ENCODE measurements around the gene EXOG. TPM values are rescaled to one million over a fixed set of nuclear protein-coding genes. Genes with fewer than 3 reads are reported as not detected.

The EXOG gene, protein sequence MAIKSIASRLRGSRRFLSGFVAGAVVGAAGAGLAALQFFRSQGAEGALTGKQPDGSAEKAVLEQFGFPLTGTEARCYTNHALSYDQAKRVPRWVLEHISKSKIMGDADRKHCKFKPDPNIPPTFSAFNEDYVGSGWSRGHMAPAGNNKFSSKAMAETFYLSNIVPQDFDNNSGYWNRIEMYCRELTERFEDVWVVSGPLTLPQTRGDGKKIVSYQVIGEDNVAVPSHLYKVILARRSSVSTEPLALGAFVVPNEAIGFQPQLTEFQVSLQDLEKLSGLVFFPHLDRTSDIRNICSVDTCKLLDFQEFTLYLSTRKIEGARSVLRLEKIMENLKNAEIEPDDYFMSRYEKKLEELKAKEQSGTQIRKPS
- 10 to 100 TPM; 10.5 to 13.5 TPM for total RNA-seq

DNA sequence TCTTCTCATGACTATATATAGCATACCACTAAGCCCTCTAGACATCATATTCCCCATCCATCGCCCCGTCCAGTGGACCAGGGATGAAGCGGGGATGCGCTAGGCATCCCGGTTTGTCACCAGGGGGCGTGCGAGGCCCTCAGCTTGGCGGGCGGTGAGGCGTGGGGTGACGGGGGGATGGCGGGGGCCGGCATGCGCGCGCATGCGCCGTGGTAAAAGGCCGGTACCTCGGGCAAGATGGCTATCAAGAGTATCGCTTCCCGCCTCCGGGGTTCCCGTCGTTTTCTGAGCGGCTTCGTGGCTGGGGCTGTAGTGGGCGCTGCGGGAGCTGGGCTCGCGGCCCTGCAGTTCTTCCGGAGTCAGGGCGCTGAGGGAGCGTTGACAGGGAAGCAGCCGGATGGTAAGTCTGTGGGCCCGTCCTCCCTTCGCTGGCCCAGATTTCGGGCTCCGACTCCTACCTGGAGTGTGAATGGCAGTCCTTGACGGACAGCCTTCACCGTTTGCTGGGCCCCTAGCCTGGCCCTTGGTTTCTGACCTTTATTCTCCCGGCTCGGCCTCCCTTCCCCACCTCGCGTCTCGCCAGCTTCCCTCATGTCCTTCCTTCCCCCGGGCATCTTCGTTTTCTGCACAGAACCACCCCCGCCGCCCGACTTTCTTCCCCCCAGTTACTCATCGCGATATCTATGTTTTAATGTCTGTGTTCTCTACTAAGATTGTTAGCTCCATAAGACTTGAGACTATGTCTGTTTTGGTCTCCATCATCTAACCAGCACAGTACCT, at the start of gene EXOG:
TSS of gene EXOG (plus strand) at position 210 of the 780 bp plus-strand sequence. CDS start at position 238, 28 bp downstream.
- H3K27me3 ChIP-seq: no peaks in the 10 kb centered on the region
- WGBS, 2 donors: 1% methylated on average over 14 to 53 of the region's 53 CpGs
- H3K36me3 ChIP-seq (replicated peaks in 1 of 2; ENCODE audit: insufficient read depth in 1 of 2, low read depth in 2 of 2): no peaks in the 10 kb centered on the region
- H3K4me1 ChIP-seq: no peaks in the 10 kb centered on the region
- H3K9me3 ChIP-seq: no peaks in the 10 kb centered on the region
- H3K27ac ChIP-seq: peak within 1 kb of the TSS in 3 of 4 donors; percentile 63 to 66 (median 65)
- TF ChIP-seq, protein P1, sequence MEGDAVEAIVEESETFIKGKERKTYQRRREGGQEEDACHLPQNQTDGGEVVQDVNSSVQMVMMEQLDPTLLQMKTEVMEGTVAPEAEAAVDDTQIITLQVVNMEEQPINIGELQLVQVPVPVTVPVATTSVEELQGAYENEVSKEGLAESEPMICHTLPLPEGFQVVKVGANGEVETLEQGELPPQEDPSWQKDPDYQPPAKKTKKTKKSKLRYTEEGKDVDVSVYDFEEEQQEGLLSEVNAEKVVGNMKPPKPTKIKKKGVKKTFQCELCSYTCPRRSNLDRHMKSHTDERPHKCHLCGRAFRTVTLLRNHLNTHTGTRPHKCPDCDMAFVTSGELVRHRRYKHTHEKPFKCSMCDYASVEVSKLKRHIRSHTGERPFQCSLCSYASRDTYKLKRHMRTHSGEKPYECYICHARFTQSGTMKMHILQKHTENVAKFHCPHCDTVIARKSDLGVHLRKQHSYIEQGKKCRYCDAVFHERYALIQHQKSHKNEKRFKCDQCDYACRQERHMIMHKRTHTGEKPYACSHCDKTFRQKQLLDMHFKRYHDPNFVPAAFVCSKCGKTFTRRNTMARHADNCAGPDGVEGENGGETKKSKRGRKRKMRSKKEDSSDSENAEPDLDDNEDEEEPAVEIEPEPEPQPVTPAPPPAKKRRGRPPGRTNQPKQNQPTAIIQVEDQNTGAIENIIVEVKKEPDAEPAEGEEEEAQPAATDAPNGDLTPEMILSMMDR (IDR thresholded peaks at IDR 0.05): peak; percentile 77 to 92 (median 80)
- TF ChIP-seq POLR2A (IDR thresholded peaks at IDR 0.05): peak in 2 of 3 donors; percentile 58 to 68
- H3K4me3 ChIP-seq: peak within 1 kb of the TSS; percentile 51 to 80
- ATAC-seq: peak; percentile 96
- DNase-seq: peak; percentile 92 to 95 (median 93)
- intact Hi-C loops (cut with DNase I): no loop called here

DNA sequence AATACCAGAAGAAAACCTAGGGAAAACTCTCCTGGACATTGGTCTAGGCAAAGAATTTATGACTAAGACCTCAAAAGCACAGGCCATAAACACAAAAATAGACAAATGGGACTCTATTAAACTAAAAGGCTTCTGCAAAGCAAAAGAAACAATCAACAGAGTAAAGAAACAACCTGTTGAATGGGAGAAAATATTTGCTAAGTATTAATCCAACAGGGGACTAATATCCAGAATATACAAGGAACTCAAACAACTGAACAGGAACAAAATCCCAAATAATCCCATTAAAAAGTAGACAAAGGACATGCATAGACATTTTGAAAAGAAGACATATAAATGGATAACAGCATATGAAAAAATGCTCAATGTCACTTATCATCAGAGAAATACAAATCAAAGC, 49.3 kb upstream of the EXOG start:
- DNase-seq (no peak), ATAC-seq (no peak)
- H3K4me3 ChIP-seq: no peak overlapping the region
- no peak overlapping the region for H3K27ac ChIP-seq
- intact Hi-C loops (cut with DNase I): no loop called here
- H3K4me1 ChIP-seq: peaks cover 22% of the 10 kb centered on the region
- no peaks in the 10 kb centered on the region for H3K9me3 ChIP-seq
- TF ChIP-seq, protein P1 (IDR thresholded peaks at IDR 0.05): no peak
- TF ChIP-seq POLR2A (IDR thresholded peaks at IDR 0.05): no peak
- no peaks in the 10 kb centered on the region for H3K36me3 ChIP-seq (replicated peaks in 1 of 2; ENCODE audit: insufficient read depth in 1 of 2, low read depth in 2 of 2)
- no peaks in the 10 kb centered on the region for H3K27me3 ChIP-seq

DNA sequence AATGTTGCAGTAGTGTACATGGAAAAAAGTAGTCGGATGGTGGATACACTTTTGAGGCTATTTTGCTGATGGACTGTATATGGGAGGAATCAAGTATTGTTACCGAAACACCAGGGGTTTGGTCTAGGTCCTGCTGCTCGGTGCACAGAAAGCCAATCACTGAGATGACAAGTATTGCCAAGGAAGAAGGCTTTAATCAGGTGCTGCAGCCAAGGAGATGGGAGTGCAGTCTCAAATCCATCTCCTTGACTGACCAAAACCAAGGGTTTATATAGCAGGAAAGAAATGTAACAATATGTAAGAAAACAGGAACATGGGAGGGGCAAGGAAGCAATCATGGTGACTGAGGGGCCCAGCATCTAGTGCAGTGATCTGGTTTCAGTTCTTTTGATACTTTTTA, 45.3 kb upstream of the EXOG start:
- DNase-seq: no peak
- H3K27me3 ChIP-seq: no peaks in the 10 kb centered on the region
- intact Hi-C loops (cut with DNase I): no loop called here
- no peaks in the 10 kb centered on the region for H3K36me3 ChIP-seq (replicated peaks in 1 of 2; ENCODE audit: insufficient read depth in 1 of 2, low read depth in 2 of 2)
- peaks cover 19% of the 10 kb centered on the region for H3K4me1 ChIP-seq
- H3K4me3 ChIP-seq: no peak overlapping the region
- H3K9me3 ChIP-seq: no peaks in the 10 kb centered on the region
- no peak for ATAC-seq
- TF ChIP-seq, protein P1 (IDR thresholded peaks at IDR 0.05): no peak
- TF ChIP-seq POLR2A (IDR thresholded peaks at IDR 0.05): no peak
- WGBS, 2 donors: 96 to 97% methylated on average over 3 of the region's 3 CpGs
- no peak overlapping the region for H3K27ac ChIP-seq

DNA sequence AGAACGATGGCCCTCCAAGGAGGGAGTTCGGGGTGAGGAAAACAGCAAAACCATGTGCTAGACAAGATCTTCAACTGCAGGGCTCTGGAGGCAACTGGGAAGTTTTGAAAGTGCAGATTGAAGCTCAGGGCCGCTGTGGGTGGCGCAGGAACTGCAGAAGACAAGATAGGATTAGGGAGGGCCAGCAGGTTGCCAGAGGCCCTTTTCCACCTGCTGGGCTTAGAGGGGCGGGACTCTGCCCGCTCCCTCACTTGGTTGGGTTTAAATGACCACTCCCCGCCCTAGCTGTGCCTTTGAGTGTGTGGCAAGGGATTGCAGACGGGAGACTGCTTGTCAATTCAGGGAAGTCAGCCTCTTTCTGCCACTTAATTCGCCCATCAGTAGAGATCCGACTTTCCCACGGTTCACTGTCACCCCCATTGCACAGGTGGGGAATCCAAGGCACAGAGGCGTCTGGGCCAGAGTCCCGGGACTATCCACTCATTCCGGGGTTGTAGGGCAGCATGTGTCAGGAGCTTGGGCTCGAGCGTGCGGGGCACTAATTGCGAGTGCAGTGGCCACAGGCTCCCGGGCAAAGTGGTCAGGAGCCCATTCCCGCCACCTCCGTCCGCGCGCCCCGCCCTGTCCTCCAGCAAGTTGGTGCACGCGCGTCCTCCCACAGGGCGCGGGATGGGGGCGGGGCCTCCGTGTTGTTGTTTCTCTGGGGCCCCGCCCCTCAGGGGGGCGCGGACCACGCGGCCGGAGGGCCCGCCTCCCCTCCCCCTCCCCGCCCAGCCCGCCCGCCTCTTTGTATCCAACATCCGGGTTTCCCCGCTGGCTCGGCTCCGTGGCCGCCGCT, 42.8 kb upstream of the EXOG start, which contains the start of gene ACVR2B:
TSS of gene ACVR2B (plus strand) at position 816 of the 838 bp plus-strand sequence. CDS start 433 bp downstream, outside the sequence.
- no peaks in the 10 kb centered on the region for H3K27me3 ChIP-seq
- H3K9me3 ChIP-seq: no peaks in the 10 kb centered on the region
- peak within 1 kb of the TSS; percentile 48 to 62 for H3K4me3 ChIP-seq
- DNase-seq (peak; percentile 90 to 94 (median 90)), ATAC-seq (peak; percentile 75)
- H3K4me1 ChIP-seq: peaks cover 43% of the 10 kb centered on the region
- peak in 2 of 3 donors; percentile 28 to 32 for TF ChIP-seq POLR2A (IDR thresholded peaks at IDR 0.05)
- TF ChIP-seq, protein P1 (IDR thresholded peaks at IDR 0.05): no peak
- H3K36me3 ChIP-seq (replicated peaks in 1 of 2; ENCODE audit: insufficient read depth in 1 of 2, low read depth in 2 of 2): no peaks in the 10 kb centered on the region
- peak within 1 kb of the TSS; percentile 89 to 92 (median 90) for H3K27ac ChIP-seq
- 8 to 25% methylated on average over 9 to 32 of the region's 48 CpGs for WGBS, 2 donors
- intact Hi-C loops (cut with DNase I): no loop called here
